Smooth muscle cell (in vitro differentiated cells): ENCODE results near the gene TMEM132D. TPM values are rescaled to one million over a fixed set of nuclear protein-coding genes. Genes with fewer than 3 reads are reported as not detected.

ENCODE experiments used
- DNase-seq: peaks from one replicate; lab custom pipeline; 2025; ENCODE audit not compliant: unreplicated experiment; lab: John Stamatoyannopoulos, UW
- H2AFZ ChIP-seq: fragments of 200-600 bp; sonication (generic); 2 replicates; pipeline ENCODE4 v1.6.0; 2016; ENCODE audit warnings: antibody characterized with exemption, low read depth, mild to moderate bottlenecking
- H3F3A ChIP-seq: fragments of 200-600 bp; sonication (generic); 2 replicates; pipeline ENCODE4 v1.6.0; 2017; ENCODE audit warnings: antibody characterized with exemption, low read depth
- H3K27ac ChIP-seq: fragments of 200-600 bp; sonication (generic); 2 replicates; pipeline ENCODE4 v1.5.1; 2016; ENCODE audit warnings: low read depth, mild to moderate bottlenecking
- H3K27me3 ChIP-seq: fragments of 200-600 bp; sonication (generic); 2 replicates; pipeline ENCODE4 v1.6.1; 2016; ENCODE audit warnings: low read depth, mild to moderate bottlenecking
- H3K36me3 ChIP-seq: fragments of 200-600 bp; sonication (generic); 2 replicates; pipeline ENCODE4 v1.5.1; 2016; ENCODE audit warnings: low read depth
- H3K4me1 ChIP-seq: fragments of 200-600 bp; sonication (generic); 2 replicates; pipeline ENCODE4 v1.5.1; 2016; ENCODE audit warnings: low read depth
- H3K4me2 ChIP-seq: fragments of 200-600 bp; sonication (generic); 2 replicates; pipeline ENCODE4 v1.6.0; 2016; ENCODE audit warnings: mild to moderate bottlenecking
- H3K4me3 ChIP-seq: fragments of 200-600 bp; sonication (generic); 2 replicates; pipeline ENCODE4 v1.5.1; 2016; ENCODE audit warnings: mild to moderate bottlenecking
- H3K79me2 ChIP-seq: fragments of 200-600 bp; sonication (generic); 2 replicates; pipeline ENCODE4 v1.6.0; 2016; ENCODE audit warnings: low read depth, mild to moderate bottlenecking
- H3K9ac ChIP-seq: fragments of 200-600 bp; sonication (generic); 2 replicates; pipeline ENCODE4 v1.6.0; 2016; ENCODE audit warnings: low read depth
- H3K9me3 ChIP-seq: fragments of 200-600 bp; sonication (generic); replicated peaks from 2 replicates; pipeline ENCODE4 v1.5.1; 2016; ENCODE audit warnings: low read depth
- H4K20me1 ChIP-seq: fragments of 200-600 bp; sonication (generic); 2 replicates; pipeline ENCODE4 v1.6.0; 2016; ENCODE audit warnings: low read depth
- WGBS: methylation state at CpG from one replicate; pipeline ENCODE4 v1.1.7; 2016; ENCODE audit warnings: low lambda C conversion rate; 5-methylcytosine and 5-hydroxymethylcytosine counted together
- polyA plus RNA-seq: library from polyadenylated mRNA; unstranded; fragments of >200 nt; fragmentation: Nextera tagmentation; extraction: Ambion mirVana; gene quantifications from 2 replicates; pipeline ENCODE4 v1.2.1, GENCODE V29; 2016
- total RNA-seq: library from RNA; depleted of rRNA; stranded (reverse); fragments of >200 nt; gene quantifications from 2 replicates; pipeline ENCODE4 v1.2.3, GENCODE V29; 2014
- TF ChIP-seq, protein P1 (sequence below): fragments of 200-600 bp; sonication (generic); IDR thresholded peaks from 2 replicates; pipeline ENCODE4 v1.5.1; 2017; ENCODE audit warnings: borderline replicate concordance, mild to moderate bottlenecking, antibody characterized with exemption; ENCODE audit not compliant: insufficient read depth, poor library complexity, severe bottlenecking

The TMEM132D gene
- total and polyA plus RNA-seq, 2 experiments from 2014 or later: not detected

DNA sequence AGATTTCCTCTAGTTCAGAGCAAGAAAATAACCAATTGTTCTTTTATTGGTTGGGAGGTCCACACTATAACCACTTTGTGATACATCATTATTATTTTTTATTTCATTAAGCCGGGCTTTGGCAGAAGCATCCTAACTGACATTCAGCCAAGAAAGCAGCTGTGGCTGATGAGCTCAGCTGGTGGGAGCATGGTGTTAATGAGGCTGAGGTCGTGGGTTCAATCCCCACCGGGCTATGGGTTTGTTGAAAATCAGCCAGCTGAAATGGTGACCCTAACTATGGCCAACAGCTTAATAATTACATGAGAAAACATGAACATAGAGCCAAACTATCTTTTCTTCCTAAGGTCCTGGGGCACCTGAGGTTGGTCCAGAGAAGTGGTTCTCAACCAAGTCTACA, 672.3 kb downstream of the TMEM132D start:
- Histone ChIP-seq H3K27ac (no peak overlapping the region), H3K79me2 (no peaks in the 10 kb centered on the region), H3K36me3 (no peaks in the 10 kb centered on the region), H2AFZ (no peak overlapping the region), H3K4me2 (no peak overlapping the region), H3K27me3 (no peaks in the 10 kb centered on the region), H3K9ac (no peak overlapping the region), H3F3A (no peaks in the 10 kb centered on the region), H3K9me3 (no peaks in the 10 kb centered on the region), H3K4me1 (no peaks in the 10 kb centered on the region), H4K20me1 (no peaks in the 10 kb centered on the region), H3K4me3 (no peak overlapping the region)
- 88% methylated on average over 3 of the region's 3 CpGs for WGBS
- no peak for DNase-seq
- TF ChIP-seq, protein P1, sequence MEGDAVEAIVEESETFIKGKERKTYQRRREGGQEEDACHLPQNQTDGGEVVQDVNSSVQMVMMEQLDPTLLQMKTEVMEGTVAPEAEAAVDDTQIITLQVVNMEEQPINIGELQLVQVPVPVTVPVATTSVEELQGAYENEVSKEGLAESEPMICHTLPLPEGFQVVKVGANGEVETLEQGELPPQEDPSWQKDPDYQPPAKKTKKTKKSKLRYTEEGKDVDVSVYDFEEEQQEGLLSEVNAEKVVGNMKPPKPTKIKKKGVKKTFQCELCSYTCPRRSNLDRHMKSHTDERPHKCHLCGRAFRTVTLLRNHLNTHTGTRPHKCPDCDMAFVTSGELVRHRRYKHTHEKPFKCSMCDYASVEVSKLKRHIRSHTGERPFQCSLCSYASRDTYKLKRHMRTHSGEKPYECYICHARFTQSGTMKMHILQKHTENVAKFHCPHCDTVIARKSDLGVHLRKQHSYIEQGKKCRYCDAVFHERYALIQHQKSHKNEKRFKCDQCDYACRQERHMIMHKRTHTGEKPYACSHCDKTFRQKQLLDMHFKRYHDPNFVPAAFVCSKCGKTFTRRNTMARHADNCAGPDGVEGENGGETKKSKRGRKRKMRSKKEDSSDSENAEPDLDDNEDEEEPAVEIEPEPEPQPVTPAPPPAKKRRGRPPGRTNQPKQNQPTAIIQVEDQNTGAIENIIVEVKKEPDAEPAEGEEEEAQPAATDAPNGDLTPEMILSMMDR: no peak

DNA sequence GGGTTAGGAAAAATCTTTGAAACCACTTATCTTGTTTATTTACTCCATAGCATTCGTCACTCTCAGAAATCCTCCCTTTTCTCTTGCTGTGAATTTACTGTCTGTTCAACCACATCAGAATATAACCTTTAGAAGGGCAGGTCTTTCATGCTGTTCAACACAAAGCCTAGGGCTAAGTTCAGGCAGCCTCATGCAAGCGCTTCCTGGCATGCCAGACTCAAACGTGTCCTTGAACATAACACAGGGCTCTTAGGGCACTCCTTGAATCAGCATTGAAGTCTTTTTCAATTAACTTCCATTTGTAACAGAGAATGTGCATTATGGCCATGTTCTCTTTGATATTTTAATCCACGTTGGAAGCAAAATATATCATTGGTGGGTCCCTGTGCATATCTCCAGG, 672.8 kb downstream of the TMEM132D start:
- Histone ChIP-seq H3K27me3 (no peaks in the 10 kb centered on the region), H4K20me1 (no peaks in the 10 kb centered on the region), H3K4me1 (no peaks in the 10 kb centered on the region), H3K79me2 (no peaks in the 10 kb centered on the region), H2AFZ (no peak overlapping the region), H3F3A (no peaks in the 10 kb centered on the region), H3K9me3 (no peaks in the 10 kb centered on the region), H3K36me3 (no peaks in the 10 kb centered on the region), H3K4me2 (no peak overlapping the region), H3K4me3 (no peak overlapping the region), H3K9ac (no peak overlapping the region), H3K27ac (no peak overlapping the region)
- no peak for DNase-seq
- WGBS: 93% methylated on average over 4 of the region's 4 CpGs
- TF ChIP-seq, protein P1: no peak

DNA sequence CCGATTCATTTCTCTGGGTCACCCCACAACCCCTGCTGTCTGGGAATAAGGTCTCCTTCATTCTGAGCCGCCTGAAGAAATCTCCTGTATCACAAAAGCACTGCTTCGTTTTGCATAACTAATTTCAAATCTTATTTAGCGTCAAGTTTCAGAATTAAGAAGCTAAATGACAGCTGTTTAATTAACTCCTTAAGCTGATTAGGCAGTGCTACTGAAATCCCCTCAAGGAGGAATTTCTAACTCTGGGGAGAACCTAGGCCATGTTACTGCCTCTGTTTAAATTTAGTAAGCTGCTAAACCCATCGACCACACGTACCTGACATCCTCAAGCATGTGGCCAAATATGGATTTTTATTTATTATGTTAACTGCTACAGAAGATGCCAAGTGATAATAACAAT, 677.0 kb downstream of the TMEM132D start:
- Histone ChIP-seq H3K36me3 (no peaks in the 10 kb centered on the region), H3K9ac (no peak overlapping the region), H4K20me1 (no peaks in the 10 kb centered on the region), H3K4me1 (no peaks in the 10 kb centered on the region), H3K79me2 (no peaks in the 10 kb centered on the region), H3K9me3 (no peaks in the 10 kb centered on the region), H3K27ac (no peak overlapping the region), H3K4me3 (no peak overlapping the region), H3K4me2 (no peak overlapping the region), H3F3A (no peaks in the 10 kb centered on the region), H3K27me3 (no peaks in the 10 kb centered on the region), H2AFZ (no peak overlapping the region)
- WGBS: 88% methylated on average over 6 of the region's 6 CpGs
- no peak for DNase-seq
- TF ChIP-seq, protein P1: no peak

DNA sequence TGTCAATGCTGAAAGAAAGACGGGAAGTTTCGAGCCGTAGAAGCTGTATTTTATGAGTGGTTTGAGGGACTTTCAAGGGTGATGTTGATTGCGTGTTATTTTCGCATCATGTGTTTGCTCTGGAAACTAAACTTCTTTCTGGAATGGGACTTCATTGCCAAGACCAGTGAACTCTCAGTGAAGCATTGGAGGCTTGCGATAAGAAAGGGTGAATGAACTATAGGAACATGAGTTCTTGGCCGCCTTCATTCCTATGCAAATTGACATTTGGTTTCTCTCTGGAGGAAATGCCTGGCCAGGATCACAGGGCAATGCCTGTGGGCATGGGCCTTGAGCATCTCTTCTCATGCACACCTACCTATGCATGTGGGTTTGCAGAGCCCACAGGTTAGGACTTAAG, 677.8 kb downstream of the TMEM132D start:
- H3K27ac ChIP-seq: no peak overlapping the region
- H3K9ac ChIP-seq: no peak overlapping the region
- no peak overlapping the region for H2AFZ ChIP-seq
- DNase-seq: no peak
- H3K27me3 ChIP-seq: no peaks in the 10 kb centered on the region
- H3K79me2 ChIP-seq: no peaks in the 10 kb centered on the region
- 76% methylated on average over 7 of the region's 7 CpGs for WGBS
- H3K4me3 ChIP-seq: no peak overlapping the region
- H3K4me2 ChIP-seq: no peak overlapping the region
- no peaks in the 10 kb centered on the region for H3K36me3 ChIP-seq
- TF ChIP-seq, protein P1: no peak
- no peaks in the 10 kb centered on the region for H4K20me1 ChIP-seq
- H3K4me1 ChIP-seq: no peaks in the 10 kb centered on the region
- no peaks in the 10 kb centered on the region for H3K9me3 ChIP-seq
- H3F3A ChIP-seq: no peaks in the 10 kb centered on the region
